HG03442 (cell line): ENCODE results near the gene BEND2.
"Not testable (repeated sequence)": the region's sequence is repeated elsewhere in the genome, so short reads cannot be mapped to it uniquely, and the experiment has no call there.

ENCODE experiments used
- ATAC-seq: cut with Tn5 transposase; IDR thresholded peaks from one replicate; pipeline ENCODE4 v1.9.1; 2021; ENCODE audit warnings: mild to moderate bottlenecking, moderate library complexity; ENCODE audit not compliant: unreplicated experiment

The BEND2 gene

GRCh38 chrX:18220786-18221185 lies at the start of gene BEND2:
Gene BEND2, minus strand, starts transcription at chrX:18220886. Its CDS starts 136 bp downstream, at chrX:18220750.
- ATAC-seq: no peak

- ATAC-seq: no peak
These were observed 34.4 kb upstream of the BEND2 start for GRCh38 chrX:18255059-18255458.

GRCh38 chrX:18252644-18253359 lies 32.1 kb upstream of the BEND2 start:
- ATAC-seq: no peak

GRCh38 chrX:18229646-18230045 lies 9.0 kb upstream of the BEND2 start:
- not testable (repeated sequence) for ATAC-seq

GRCh38 chrX:18228069-18228468 lies 7.4 kb upstream of the BEND2 start:
- ATAC-seq: no peak

- ATAC-seq: no peak
These were observed 6.8 kb upstream of the BEND2 start for GRCh38 chrX:18227458-18227857.

GRCh38 chrX:18210470-18210869 lies 10.2 kb downstream of the BEND2 start:
- no peak for ATAC-seq

- ATAC-seq: no peak
These were observed 14.0 kb downstream of the BEND2 start for GRCh38 chrX:18206657-18207056.

- ATAC-seq: no peak
These were observed 17.1 kb downstream of the BEND2 start for GRCh38 chrX:18203631-18204030.

GRCh38 chrX:18194688-18195087 lies 26.0 kb downstream of the BEND2 start:
- no peak for ATAC-seq

- no peak for ATAC-seq
These were observed 41.2 kb downstream of the BEND2 start for GRCh38 chrX:18179446-18179845.

GRCh38 chrX:18174971-18175370 lies 45.7 kb downstream of the BEND2 start:
- no peak for ATAC-seq

- no peak for ATAC-seq
These were observed 46.5 kb downstream of the BEND2 start for GRCh38 chrX:18174209-18174608.

- no peak for ATAC-seq
These were observed 47.0 kb downstream of the BEND2 start for GRCh38 chrX:18173494-18174180.

GRCh38 chrX:18172970-18173369 lies 47.7 kb downstream of the BEND2 start:
- ATAC-seq: no peak

- ATAC-seq: no peak
These were observed 49.8 kb downstream of the BEND2 start for GRCh38 chrX:18170910-18171309.

GRCh38 chrX:18166068-18166467 lies 54.6 kb downstream of the BEND2 start:
- ATAC-seq: no peak

- ATAC-seq: no peak
These were observed 60.3 kb downstream of the BEND2 start for GRCh38 chrX:18160369-18160768.

GRCh38 chrX:18158963-18159362 lies 61.7 kb downstream of the BEND2 start:
- no peak for ATAC-seq

- ATAC-seq: no peak
These were observed 69.0 kb downstream of the BEND2 start for GRCh38 chrX:18151649-18152048.

- no peak for ATAC-seq
These were observed 69.5 kb downstream of the BEND2 start for GRCh38 chrX:18151157-18151556.

GRCh38 chrX:18149454-18149853 lies 71.2 kb downstream of the BEND2 start:
- no peak for ATAC-seq
